Measurements from ENCODE around the gene PRRT1.
A peak's percentile ranks its signal among the peaks of the same experiment; 100 is the strongest.
"Not testable (repeated sequence)": the region's sequence is repeated elsewhere in the genome, so short reads cannot be mapped to it uniquely, and the experiment has no call there.

Gene PRRT1

DNA sequence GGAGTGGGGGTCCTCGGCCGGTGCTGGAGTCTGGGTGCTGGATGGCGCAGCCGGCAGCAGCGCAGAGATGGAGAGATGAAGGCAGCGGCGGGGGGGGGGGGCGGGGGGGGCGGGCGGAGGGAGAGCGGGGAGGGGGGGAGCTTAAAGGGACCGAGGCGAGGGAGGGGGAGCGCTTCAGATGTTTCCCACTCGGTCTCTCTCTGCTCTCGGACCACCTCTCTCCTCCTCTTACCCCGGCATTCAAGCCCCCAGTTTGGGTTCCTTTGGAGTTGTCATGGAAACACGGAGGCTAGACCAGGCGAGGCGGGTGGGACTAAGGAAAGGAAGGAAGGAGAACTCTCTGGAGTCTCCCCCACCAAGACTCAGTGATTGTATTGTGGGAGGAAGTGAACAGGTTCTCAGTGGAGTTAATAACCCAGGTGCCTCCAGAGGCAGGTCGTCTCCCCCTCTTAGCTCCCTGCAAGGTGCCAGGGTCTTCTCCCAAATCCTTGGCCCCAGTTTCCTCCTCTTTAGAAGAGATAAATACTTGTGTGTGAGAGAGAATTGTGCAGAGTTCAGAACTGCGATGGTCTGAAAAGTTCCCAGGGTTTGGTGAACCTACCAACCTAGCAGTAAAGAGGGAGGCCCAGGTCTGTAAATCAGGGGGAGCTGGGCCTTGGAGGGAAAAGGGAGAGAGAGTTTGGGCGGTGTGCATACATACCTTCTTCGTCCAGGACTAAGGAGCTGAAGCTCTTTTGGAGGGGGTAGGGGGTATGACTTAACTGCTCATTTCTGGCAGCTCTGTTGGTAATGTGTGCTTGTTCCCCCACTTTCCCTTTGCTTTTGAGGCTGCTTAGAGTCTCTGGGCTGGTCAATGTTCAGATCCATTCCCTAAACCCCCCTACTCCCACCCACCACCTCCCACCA is at the start of gene PRRT1:
Gene PRRT1 (minus strand): TSS at position 77 of the 906 bp plus-strand sequence. CDS start 112 bp downstream, outside the sequence.
- DNase-seq, result no peak

DNA sequence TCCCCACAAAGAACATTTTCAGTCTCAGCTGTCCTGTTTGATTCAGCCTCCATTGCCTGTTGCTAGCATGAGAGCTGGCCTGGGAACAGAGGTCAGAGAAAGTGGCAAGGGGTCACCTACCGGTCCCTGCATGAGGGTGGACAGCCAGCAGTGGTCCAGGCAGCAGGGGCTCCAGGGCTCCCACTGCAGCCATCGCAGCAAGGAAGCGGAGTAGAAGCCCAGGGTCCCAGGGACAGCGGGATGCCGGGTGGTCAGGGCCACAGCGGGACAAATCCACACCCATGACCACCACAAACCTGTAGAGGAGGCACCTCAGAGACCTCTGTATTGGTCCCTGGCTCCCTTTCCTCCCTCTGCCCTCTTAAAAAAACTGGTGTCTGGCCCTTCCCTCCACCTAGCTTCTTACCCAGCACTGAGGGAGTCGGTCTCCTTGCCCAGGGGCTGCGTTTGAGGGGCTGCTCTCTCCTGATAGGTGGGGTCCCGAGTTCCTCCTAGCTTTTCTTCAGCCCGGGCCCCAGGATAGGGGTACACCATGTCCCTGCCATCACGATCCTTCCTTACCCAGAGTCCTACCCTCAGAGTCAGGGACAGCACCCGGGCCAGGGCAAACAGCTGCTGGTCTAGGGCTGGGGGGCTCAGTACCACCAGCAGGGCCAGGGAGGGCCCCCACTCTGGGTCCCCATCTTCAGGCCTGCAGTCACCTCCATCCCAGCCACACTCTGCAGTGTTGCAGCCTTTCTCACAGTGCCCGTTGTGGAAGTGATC is 49.2 kb upstream of the PRRT1 start:
- no peak for DNase-seq

DNA sequence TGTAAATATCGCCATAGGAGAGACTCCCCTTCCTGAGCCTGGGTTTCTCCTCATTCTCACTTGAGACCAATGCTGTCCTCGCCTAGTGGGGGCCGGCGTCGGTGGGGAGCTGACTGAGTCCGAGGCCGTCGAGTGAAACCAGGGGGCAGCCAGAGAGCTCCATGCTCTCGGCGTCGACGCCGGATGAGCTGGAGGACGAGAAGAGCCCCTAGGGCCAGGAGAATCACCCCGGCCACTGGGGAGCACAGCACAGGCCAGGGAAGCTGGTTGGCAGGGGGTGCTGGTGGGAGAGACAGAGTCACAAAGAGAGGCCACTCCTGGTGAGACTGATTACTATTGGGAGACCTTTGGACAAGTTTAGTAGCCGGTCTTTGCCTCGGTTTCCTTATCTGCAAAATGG is 47.1 kb upstream of the PRRT1 start:
- no peak for DNase-seq

DNA sequence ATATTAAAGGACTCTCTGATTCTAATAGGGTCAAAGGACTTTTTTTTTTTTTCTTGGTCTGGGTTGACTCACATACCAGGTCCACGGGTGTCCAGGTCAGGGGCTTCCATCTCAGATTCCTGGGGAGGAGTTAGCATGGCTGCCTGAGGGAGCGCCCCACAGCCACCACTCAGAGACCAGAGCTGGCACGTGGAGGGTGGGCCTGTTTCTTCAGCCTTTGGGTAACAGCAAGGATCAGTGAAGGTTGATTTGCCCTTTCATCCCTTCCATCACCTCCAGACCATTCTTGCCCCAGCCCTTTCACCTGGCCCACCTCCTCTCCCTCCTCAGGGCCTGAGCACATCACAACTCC is 46.6 kb upstream of the PRRT1 start:
- no peak for DNase-seq

DNA sequence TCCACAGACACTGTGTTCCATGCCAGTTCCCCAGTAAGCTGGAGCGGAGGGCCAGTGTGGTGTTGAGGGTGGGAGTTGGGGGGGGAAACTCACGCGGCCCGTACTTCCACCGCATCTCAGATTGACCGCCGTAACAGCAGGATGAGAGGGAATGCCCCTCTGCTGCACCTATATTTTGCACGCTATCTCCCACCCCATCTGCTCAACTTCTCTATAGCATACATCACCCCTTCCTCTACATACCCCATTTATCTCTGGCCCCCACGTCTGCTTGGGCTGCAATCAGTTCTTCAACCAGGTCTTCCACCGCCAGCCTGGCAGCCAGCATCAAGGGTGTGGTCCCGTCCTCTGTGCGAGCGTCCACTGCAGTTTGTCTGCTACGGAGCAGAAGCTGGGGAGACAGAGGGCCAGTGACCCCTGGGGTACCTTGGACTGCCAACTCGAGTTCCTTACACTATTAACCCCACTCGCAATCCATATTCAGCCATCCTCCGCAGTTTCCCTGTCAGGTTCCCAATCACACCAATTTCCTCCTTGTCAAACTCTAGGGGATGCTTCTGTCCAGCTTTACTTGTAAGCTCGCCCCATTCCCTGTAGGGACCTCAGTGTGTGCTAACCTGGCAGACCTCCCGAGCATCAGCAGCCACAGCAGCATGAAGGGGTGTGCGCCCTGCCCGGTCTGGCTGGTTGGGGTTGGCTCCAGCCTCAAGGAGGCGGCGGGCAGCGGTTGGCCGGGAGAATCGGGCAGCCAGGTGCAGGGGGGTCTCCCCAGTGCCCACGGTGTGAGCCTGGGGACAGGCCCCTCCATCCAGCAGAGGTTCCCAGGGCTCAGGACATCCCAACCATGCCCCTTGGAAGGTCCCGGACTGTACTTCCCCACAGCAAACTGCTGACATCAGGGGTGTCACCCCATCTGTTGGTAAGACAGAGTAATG is 45.2 kb upstream of the PRRT1 start:
- DNase-seq, result no peak

DNA sequence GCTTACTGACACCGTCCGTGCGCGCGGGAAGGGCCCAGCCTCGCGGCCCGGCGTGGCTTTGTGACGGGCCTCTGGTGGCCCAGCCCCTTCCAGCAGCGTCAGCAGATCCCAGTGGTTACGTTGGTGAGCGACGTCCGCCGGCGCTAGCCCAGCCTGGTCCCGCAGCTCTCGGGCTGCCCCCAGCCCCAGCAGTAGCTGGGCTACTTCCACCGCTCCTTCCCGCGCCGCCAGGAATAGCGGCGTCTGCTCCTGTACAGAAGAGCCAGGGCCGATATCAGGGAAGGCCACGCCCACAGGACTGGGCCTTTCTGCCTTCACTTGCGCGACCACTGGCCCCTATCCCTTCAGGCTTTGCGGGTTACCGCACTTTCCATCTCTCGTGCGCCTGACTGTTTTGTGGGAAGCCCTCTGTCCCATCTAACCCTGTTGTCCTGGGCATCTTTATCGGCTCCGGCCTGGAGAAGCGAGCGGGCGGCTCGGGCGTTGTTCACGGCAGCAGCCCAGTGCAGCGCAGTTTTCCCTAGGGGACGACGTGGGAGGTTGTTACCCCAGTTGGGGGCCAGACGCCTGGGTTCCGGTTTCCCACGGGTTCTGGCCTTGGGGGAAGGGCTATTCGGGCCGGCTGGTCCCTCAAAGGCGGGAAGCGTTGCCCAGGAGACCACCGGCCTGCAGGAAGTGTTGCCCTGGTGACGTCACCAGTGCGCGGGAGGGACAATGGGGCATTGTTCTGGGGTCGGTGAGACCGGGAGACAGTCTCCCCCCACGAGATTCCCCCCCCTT is 44.4 kb upstream of the PRRT1 start:
- DNase-seq, result peak; percentile 51

DNA sequence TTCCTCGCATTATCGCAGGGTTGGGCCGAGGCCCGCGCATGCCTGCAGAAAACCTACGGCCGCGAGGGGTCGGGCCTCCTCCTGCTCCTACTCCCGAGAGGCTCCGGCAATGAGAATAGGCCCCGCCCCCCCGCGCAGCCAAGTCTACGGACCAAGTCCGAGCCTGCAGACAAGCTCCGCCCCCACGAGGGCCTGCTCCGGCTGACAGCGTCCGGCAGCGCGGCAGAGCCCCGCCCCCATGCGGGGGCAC is 43.8 kb upstream of the PRRT1 start:
- peak; percentile 100 for DNase-seq

DNA sequence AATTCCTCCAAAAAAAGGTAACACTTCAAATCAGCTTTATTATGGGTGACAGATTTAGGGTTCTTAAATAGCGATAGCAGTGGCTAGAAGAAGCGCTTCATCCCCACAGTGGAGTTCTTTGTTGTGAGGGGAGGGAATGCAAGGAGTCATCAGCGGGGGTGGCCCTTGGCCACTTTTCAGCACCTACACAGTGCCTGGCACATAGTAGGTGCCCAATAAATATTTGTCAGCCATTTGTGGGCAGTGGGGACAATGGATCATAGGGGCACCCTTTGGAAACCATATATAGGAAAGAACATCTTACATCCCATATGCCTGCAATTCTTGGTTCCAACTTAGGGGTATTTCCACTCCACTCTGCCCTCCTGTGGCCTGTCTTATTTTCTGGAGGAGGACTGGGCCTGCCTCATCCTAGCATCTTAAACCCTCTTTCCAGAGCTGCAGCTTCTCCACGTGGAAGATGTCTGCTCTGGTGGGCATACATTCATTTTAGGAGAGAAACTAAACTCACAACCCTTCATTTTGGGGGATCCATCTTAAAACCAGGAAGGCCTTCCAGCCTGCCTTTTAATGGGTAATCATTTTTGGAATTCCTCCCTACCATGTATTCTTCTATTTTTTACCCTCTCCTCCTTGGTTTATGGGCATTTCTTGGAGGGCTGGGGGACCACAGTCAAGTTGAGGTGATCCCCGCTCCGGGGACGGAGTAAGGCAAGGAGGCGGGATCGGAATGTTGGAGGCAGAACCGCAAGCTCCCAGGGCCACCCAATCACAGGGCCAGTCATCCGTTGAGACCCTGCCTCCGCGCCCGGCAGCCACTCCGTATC is 43.3 kb upstream of the PRRT1 start:
- peak; percentile 23 for DNase-seq

DNA sequence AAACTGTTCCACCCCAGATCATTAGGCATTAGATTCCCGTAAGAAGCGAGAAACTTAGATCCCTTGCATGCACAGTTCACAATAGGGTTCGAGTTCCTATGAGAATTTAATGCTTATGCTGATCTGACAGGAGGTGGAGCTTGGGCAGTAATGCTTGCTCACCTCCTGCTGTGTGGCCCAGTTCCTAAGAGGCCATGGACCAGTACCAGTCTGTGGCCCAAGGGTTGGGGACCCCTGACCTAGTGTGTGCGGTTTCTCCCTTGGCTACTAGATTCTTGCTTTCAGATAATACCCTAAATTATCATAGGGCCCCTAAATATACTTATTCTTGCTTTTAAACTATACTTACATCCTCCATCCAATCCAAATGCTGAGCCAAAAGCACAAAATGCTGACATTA is 42.6 kb upstream of the PRRT1 start:
- no peak for DNase-seq

DNA sequence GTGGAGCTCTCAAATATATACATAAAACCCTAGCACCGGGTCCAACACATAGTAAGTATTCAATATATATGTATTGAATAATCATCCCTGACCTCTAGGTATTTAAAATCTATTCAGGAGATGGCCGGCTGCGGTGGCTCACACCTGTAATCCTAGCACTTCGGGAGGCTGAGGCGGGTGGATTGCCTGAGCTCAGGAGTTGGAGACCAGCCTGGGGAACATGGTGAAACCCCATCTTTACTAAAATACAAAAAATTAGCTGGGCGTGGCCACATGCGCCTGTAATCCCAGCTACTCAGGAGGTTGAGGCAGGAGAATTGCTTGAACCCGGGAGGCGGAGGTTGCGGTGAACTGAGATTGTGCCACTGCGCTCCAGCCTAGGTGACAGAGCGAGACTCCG is 41.4 kb upstream of the PRRT1 start:
- not testable (repeated sequence) for DNase-seq

DNA sequence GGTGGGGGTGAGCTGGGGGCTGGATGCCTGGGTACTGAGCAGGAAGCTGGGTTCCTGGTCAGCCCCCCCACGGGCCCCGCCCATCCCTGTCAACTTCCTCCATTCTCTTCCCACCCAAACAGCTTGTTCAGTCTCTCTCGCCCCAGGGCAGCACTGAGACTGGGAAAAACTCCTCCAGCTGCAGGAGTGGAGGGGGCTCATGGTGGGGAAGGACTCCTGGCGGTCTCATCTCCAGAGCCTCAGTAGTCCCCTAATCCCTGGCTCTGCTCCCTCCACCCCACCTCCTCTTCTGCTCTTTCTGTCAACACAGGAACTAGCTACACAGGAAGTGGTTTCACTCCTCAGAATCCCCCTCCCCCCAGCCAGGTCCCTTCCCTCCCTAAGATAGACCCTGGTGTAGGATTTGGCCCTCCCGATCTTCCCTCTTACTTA is 40.9 kb upstream of the PRRT1 start, which contains the start of gene GPSM3:
Gene GPSM3 (minus strand): TSS at position 36 of the 432 bp plus-strand sequence. CDS start 130 bp downstream, outside the sequence.
- peak; percentile 79 for DNase-seq

DNA sequence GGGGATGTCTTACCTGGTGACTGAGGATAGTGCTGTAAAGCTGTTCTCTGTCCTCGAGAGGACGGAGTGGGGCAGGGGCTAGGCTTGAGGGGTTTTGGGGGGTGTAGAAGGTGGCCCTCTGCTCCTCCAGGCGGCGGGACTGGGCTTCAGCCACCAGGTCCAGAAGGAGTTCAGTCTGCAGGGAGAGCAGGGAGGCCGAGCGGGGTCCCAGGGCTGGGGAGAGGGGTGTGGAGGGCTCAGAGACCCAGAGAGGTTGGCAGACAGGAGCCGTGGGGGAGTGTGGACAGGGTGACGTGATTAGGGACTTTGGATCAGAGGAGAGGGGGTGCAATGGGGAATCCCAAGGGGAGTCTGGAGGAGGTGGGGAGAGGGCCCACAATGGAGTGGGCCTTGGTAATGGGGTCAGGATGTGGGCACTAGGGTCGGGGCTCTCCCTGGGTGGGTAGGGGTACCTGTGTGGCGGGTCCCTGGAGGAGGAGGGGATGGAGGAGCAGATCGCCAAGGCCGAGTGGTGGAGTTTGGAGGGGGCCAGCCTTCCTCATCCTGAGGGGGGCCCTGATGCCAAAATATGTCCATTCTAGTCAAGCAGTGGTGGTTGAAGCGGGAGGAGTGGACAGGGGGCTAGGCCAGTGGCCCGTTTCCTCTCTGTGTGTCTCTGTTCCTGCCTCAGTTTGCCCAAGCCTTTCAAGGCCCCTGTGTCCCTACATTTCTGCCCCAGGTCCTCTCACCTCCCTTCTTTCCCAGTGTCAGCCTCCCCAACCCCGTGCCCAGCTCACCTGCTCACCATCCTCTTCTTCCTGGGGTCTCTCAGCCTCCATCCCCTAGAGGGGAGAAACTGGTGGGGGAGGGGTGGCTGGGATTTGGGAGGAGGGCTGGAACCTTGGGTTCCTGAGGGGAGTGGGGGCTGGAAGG is 40.2 kb upstream of the PRRT1 start:
- DNase-seq, result no peak

DNA sequence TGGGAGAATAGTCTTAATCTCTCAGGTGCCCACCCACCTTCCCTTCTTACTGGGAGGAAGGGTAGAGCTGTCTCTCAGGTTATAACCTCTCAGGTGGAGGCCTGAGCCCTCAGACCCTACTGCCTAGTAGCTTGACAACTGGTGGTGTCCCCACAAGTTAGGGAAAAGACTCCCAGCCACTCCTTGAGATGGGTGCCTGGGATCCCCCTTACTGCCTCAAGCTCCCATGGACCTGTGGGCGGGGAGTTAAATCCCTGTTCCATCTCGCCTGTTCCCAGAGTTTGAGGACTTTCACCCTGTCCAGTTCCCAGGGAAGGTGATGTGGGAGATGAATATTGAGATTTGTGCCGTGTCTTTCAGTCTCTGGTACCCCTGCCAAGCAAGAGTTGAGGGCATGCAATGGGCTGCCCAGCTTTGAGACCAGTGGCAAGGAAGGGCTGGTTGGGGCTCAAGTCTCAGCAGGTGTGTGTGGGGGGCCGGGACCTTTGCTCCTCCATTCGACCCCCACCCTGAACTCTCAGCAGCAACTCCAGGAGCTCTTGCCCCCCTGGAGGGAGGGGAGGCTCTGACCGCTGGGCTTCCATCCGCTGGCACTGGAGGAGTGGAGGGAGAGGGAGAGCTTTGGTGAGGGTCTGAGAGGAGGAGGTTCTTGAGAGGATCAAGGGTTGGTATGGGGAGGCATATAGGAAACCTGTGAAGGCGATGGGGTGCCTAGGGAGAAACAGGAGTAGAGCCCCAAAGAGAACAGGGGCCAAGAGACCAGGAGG is 39.4 kb upstream of the PRRT1 start:
- no peak for DNase-seq

DNA sequence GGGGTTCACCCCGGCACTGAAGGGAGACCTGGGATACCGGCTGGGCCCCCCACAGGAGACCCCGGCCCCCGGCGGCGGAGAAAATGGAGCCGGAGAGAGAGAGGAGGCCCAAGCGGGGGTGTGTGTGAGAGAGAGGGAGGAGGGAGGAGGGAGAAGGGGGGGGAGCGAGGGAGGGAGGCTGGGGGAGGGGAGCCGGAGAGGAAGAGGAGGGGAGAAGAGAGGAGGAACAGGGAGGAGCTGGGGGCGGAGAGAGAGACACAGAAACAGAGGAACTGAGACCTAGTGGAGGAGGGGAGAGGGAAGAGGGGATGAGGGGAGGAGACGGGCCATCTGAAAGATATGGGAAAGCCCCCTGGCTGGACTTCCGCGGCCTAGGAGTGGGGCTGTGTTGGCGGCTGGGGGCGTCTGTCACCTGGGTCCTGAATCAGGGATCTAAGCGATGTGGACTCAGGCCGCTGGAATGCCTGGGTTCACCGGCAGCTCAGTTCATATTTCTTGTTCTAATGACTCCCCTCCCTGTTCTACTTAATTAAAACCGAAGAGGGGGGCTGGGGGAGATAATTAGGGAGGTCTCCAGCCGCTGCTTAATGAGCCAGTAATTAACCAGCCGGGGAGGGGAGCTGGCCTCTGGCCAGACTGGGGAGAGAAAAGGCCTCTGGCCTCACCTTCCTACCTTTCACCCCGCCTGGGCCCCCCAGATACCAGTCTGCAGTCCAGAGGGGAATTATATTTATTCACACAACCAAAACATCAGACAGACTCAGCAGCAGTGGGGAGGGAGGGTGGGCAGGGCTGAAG is 38.5 kb upstream of the PRRT1 start, which contains the start of gene PBX2:
Gene PBX2 (minus strand): TSS at position 149 of the 798 bp plus-strand sequence. CDS start 287 bp downstream, outside the sequence.
- DNase-seq, result peak; percentile 91

DNA sequence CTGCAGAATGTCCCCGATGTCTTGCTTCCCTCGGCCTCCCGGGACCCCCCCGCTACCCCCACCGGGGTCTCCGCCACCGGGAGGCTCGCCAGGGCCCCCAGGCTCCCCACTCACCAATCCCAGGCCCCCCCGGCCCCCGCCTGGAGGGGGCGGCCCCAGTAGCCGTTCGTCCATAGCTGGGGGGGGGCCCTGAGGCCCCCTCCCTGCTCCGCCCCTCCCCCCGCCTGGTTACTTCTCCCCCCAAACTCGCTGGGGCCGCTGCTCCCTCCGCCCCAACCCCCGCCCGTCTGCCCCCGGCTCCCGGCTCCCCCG is 38.0 kb upstream of the PRRT1 start:
- no peak for DNase-seq

DNA sequence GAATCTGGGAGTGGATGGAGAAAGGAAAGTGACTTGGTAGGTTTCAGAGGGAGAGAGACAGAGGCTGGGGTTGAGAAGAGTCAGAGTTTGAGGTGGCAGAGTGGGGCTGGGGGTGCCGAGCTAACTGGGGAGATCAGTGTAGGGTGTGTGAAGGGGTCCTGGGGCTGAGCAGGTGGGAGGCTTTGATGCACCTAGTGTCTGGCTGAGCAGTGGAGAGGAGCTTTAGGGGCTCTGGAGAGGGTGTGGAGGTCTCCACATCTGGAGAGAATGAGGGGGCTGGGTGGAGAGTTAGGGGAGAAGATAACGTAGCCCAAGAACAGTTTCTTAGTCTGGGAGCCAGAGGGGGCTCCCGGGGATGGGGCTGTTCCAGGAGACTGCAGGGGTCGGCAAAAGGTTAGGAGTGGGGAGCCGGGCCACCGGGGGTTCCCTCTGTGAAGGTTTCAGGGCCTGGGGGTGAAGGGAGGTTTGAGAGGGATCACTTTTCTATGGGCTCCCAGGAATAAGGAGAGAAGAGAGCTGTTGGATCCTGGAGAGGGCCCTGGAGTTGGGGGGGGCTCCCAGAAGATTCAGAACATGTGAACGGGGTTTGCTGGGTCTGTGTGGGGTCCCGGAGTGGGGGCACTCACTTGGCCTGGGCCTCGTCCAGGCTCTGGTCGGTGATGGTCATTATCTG is 37.5 kb upstream of the PRRT1 start:
- DNase-seq, result no peak

DNA sequence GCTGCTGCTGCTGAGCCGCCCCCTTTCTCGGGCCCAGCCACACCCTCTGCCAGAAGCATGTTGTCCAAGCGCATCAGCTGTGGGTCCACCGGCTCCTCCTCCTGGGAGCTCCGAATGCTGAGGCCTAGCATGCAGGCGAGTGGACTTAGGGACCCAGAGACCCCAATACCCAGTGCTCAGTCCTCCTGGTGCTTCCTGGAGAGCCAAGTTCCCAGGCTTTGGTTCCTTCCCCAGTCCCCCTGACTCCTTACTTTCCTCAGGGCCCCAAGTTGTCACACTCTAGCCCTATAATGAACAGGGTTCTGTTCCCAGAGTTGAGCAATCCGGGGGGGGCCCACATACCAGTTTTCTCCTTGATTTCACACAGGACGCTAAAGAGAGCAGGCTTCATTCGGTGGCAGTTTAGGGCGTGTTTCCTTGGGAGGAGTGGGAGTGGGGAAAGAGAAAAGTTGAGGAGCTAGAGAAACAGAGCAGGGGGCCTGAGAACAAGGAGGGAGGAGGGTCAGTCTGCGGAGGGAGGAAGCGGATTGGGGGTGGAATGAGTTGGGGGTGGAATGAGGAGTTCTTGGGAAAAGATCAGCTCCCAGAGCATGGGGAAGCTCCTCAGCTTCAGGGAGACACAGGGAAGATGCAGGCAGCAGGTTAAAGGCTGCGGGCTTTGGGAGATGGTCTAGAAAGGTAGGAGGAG is 36.8 kb upstream of the PRRT1 start:
- no peak for DNase-seq
